ENCODE results near the gene APBA2. TPM values are rescaled to one million over a fixed set of nuclear protein-coding genes. Genes with fewer than 3 reads are reported as not detected.

The APBA2 gene
- total RNA-seq, 1 experiment from 2014 or later = 11.2 TPM

DNA sequence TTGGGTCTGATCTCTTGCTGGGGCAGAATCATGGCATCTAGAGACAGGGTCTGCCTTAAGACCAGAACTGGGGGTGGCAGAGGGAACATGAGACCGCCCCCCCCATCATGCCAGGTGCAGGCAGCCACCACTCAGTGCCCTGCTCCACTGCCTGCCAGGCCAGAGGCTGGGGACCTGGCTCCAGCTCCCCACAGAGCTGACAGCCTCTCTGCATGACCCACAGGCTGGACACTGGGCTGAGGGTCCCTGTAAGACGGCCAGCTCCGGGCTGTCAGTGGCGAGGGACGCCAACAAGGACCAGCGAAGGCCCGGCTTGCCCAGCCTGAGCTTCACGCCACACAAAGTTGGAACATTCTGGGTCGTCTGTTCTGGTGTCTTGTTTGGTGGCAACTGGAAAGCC is 238.2 kb downstream of the APBA2 start:
- Mint-ChIP-seq H3K27ac (no peak overlapping the region), H3K27me3 (ENCODE audit: low read depth) (no peaks in the 10 kb centered on the region; the same call in 1 of the 2 replicates), H3K4me3 (no peak overlapping the region), H3K9me3 (no peaks in the 10 kb centered on the region), H3K4me1 (peaks cover 12% of the 10 kb centered on the region), H3K36me3 (no peaks in the 10 kb centered on the region)
- ATAC-seq (no peak), DNase-seq (ENCODE audit: low spot score) (no peak)
- no peak for TF ChIP-seq ZMAT4 (CRISPR knock-in tag; IDR thresholded peaks at IDR 0.05)
- ChIA-PET POLR2A (no interaction called here), CTCF (interaction anchor here (2.3 to 4.9 kb wide), 3 partner anchors 9 to 22 kb away, joined by 13 to 70 read pairs (median 22); no protein-coding TSS in a partner anchor)

- DNase-seq (ENCODE audit: low spot score) (no peak), ATAC-seq (peak; percentile 20; the same call in 1 of the 2 replicates)
- H3K27me3 Mint-ChIP-seq (ENCODE audit: low read depth) = no peaks in the 10 kb centered on the region; the same call in 1 of the 2 replicates
- peaks cover 12% of the 10 kb centered on the region for H3K4me1 Mint-ChIP-seq
- ChIA-PET CTCF (interaction anchor here (0.6 to 4.9 kb wide), 13 partner anchors 9 to 489 kb away, joined by 3 to 70 read pairs (median 5); no protein-coding TSS in a partner anchor), POLR2A (interaction anchor here (1.0 kb wide), 1 partner anchor 9 kb away, joined by 3 read pairs; no protein-coding TSS in a partner anchor)
- no peak overlapping the region for H3K27ac Mint-ChIP-seq
- TF ChIP-seq ZNF232 (CRISPR knock-in tag; IDR thresholded peaks at IDR 0.05) = no peak
- TF ChIP-seq, protein P1, sequence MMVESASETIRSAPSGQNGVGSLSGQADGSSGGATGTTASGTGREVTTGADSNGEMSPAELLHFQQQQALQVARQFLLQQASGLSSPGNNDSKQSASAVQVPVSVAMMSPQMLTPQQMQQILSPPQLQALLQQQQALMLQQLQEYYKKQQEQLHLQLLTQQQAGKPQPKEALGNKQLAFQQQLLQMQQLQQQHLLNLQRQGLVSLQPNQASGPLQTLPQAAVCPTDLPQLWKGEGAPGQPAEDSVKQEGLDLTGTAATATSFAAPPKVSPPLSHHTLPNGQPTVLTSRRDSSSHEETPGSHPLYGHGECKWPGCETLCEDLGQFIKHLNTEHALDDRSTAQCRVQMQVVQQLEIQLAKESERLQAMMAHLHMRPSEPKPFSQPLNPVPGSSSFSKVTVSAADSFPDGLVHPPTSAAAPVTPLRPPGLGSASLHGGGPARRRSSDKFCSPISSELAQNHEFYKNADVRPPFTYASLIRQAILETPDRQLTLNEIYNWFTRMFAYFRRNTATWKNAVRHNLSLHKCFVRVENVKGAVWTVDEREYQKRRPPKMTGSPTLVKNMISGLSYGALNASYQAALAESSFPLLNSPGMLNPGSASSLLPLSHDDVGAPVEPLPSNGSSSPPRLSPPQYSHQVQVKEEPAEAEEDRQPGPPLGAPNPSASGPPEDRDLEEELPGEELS (CRISPR knock-in tag; IDR thresholded peaks at IDR 0.05) = no peak
- TF ChIP-seq ZNF396 (CRISPR knock-in tag; IDR thresholded peaks at IDR 0.05; ENCODE audit: borderline replicate concordance) = no peak
- no peak for TF ChIP-seq FOXK1 (CRISPR knock-in tag; IDR thresholded peaks at IDR 0.05)
- TF ChIP-seq ZNF263 (CRISPR knock-in tag; IDR thresholded peaks at IDR 0.05; ENCODE audit: low read depth) = no peak
- TF ChIP-seq TCF7 (CRISPR knock-in tag; IDR thresholded peaks at IDR 0.05; ENCODE audit: low read depth) = no peak
- TF ChIP-seq SMAD4 (CRISPR knock-in tag; IDR thresholded peaks at IDR 0.05) = no peak
- no peak for TF ChIP-seq SOX15 (CRISPR knock-in tag; IDR thresholded peaks at IDR 0.05)
- TF ChIP-seq TEAD1 (CRISPR knock-in tag; IDR thresholded peaks at IDR 0.05) = no peak
- TF ChIP-seq, protein P2, sequence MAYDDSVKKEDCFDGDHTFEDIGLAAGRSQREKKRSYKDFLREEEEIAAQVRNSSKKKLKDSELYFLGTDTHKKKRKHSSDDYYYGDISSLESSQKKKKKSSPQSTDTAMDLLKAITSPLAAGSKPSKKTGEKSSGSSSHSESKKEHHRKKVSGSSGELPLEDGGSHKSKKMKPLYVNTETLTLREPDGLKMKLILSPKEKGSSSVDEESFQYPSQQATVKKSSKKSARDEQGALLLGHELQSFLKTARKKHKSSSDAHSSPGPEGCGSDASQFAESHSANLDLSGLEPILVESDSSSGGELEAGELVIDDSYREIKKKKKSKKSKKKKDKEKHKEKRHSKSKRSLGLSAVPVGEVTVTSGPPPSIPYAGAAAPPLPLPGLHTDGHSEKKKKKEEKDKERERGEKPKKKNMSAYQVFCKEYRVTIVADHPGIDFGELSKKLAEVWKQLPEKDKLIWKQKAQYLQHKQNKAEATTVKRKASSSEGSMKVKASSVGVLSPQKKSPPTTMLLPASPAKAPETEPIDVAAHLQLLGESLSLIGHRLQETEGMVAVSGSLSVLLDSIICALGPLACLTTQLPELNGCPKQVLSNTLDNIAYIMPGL (CRISPR knock-in tag; IDR thresholded peaks at IDR 0.05) = no peak
- no peak for TF ChIP-seq PRRX2 (CRISPR knock-in tag; IDR thresholded peaks at IDR 0.05)
- no peak for TF ChIP-seq CREB1 (CRISPR knock-in tag; IDR thresholded peaks at IDR 0.05)
- TF ChIP-seq NR2C2 (CRISPR knock-in tag; IDR thresholded peaks at IDR 0.05) = no peak
- TF ChIP-seq ATF6 (CRISPR knock-in tag; IDR thresholded peaks at IDR 0.05) = no peak
- TF ChIP-seq, protein P3, sequence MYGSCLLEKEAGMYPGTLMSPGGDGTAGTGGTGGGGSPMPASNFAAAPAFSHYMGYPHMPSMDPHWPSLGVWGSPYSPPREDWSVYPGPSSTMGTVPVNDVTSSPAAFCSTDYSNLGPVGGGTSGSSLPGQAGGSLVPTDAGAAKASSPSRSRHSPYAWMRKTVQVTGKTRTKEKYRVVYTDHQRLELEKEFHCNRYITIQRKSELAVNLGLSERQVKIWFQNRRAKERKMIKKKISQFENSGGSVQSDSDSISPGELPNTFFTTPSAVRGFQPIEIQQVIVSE (CRISPR knock-in tag; IDR thresholded peaks at IDR 0.05; ENCODE audit: borderline replicate concordance) = no peak
- no peaks in the 10 kb centered on the region for H3K36me3 Mint-ChIP-seq
- no peaks in the 10 kb centered on the region for H3K9me3 Mint-ChIP-seq
- no peak overlapping the region for H3K4me3 Mint-ChIP-seq
Measured at GRCh38 chr15:29124581-29125381, 239.0 kb downstream of the APBA2 start.
